Skeletal muscle tissue (tissue), 4 donors: Measurements from ENCODE around the gene CCDC184. TPM values are rescaled to one million over a fixed set of nuclear protein-coding genes. Genes with fewer than 3 reads are reported as not detected.

Source experiments
- H3K27ac ChIP-seq: one replicate; pipeline ENCODE4 v1.7.0; 2013; ENCODE audit warnings: mild to moderate bottlenecking, low read depth, low read length, inconsistent platforms
- H3K27me3 ChIP-seq, 3 donors: one replicate each; pipeline ENCODE4 v1.7.0; 2013; ENCODE audit warnings: low read length in 3 of 3; ENCODE audit not compliant: control insufficient read depth in 3 of 3, insufficient read depth in 3 of 3
- H3K36me3 ChIP-seq, 3 donors: one replicate each; pipeline ENCODE4 v1.7.0; 2013; ENCODE audit warnings: low read length in 3 of 3; ENCODE audit not compliant: control insufficient read depth in 3 of 3, insufficient read depth in 3 of 3
- H3K4me1 ChIP-seq, 3 donors: one replicate each; pipeline ENCODE4 v1.7.0; 2013; ENCODE audit warnings: low read length in 3 of 3, mild to moderate bottlenecking in 3 of 3; ENCODE audit not compliant: control insufficient read depth in 3 of 3, insufficient read depth in 3 of 3
- H3K4me3 ChIP-seq, 3 donors: one replicate each; pipeline ENCODE4 v1.7.0; 2013; ENCODE audit warnings: low read length in 3 of 3
- H3K9ac ChIP-seq, 3 donors: one replicate each; pipeline ENCODE4 v1.7.0; 2013; ENCODE audit warnings: low read length in 3 of 3, mild to moderate bottlenecking in 3 of 3, moderate library complexity in 2 of 3, low read depth in 1 of 3
- H3K9me3 ChIP-seq, 3 donors: one replicate each; pipeline ENCODE4 v1.7.0; 2013; ENCODE audit warnings: low read length in 3 of 3; ENCODE audit not compliant: control insufficient read depth in 3 of 3
- total RNA-seq: library from RNA; depleted of rRNA; stranded (reverse); fragments of >200 nt; gene quantifications from one replicate; pipeline ENCODE4 v1.2.3, GENCODE V29; 2014
- donor health status: Osteomylitis.

CCDC184 gene
- total RNA-seq, 1 donor from 2014 or later, result 0.52 TPM

DNA sequence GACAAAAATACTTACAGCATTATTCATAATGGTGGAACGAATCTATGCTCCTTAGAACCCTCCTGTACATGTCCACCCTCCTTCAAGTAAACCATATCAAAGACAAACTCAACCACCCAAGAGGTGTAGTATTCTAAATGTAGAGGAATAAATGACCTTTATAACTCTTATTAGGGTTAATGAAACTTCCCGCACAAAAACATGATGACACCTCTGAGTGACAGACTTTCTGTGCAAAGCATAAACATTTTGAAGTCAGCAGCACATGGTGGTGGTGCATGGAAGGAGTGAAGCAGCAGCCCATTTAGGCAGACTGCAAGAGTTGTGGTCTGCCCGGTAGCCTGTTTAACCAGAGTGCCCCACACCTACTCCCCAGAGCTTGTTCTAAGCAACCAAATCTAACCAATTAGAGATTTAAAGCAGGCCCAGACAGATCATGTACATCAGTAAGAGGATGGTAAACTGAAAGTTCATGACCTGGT, 25.5 kb upstream of the CCDC184 start:
- peaks cover 27 to 42% (median 30%) of the 10 kb centered on the region in 3 donors for H3K4me1 ChIP-seq
- H3K36me3 ChIP-seq, result peaks cover 0 to 5% (median 2%) of the 10 kb centered on the region in 3 donors
- H3K9me3 ChIP-seq, result no peaks in the 10 kb centered on the region
- H3K27ac ChIP-seq, result peak overlapping the region; percentile 98
- peak overlapping the region; percentile 90 to 98 (median 98) for H3K4me3 ChIP-seq
- H3K27me3 ChIP-seq, result no peaks in the 10 kb centered on the region
- H3K9ac ChIP-seq, result peak overlapping the region; percentile 57 to 99 (median 96)

DNA sequence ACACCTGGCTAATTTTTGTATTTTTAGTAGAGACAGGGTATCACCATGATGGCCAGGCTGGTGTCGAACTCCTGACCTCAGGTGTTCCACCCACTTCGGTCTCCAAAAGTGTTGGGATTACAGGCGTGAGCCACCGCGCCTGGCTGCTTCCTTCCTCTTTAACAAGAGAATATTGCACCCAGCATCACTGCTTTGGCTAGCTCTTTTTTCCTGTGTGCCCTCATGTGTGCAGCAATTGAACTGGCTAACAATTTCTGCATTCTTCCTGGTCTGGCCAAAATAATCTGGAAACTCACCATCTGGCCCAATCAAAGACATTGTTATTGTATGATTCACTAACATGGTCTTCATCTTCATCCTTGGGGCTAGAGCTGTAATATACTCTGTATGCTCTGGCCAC, 23.4 kb upstream of the CCDC184 start:
- peak overlapping the region; percentile 94 for H3K27ac ChIP-seq
- no peak overlapping the region for H3K9ac ChIP-seq
- peaks cover 26 to 45% (median 28%) of the 10 kb centered on the region in 3 donors for H3K4me1 ChIP-seq
- H3K36me3 ChIP-seq, result no peaks in the 10 kb centered on the region
- no peaks in the 10 kb centered on the region for H3K9me3 ChIP-seq
- no peaks in the 10 kb centered on the region for H3K27me3 ChIP-seq
- no peak overlapping the region for H3K4me3 ChIP-seq

DNA sequence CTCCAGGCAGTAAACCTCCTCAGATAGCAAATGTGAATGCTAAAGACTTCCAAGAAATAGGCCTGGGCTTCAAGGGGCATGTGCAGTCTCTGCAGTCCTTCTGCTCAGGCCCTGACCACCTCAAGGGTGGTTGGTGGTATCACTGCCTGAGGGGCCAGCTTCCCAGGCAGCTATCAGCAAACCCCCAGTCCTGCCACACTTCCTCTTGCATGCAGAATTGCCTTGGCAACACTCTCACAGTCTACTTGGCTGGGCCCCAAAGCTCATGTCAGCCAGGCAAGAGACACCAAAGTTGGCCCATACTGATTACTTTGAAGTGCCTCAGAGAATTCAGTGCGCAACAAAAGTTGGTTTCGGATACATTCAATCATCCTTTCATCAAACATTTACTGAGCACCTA, 22.6 kb upstream of the CCDC184 start:
- no peaks in the 10 kb centered on the region for H3K27me3 ChIP-seq
- H3K27ac ChIP-seq, result peak overlapping the region; percentile 94
- H3K4me1 ChIP-seq, result peaks cover 26 to 45% (median 28%) of the 10 kb centered on the region in 3 donors
- no peaks in the 10 kb centered on the region for H3K36me3 ChIP-seq
- H3K9me3 ChIP-seq, result no peaks in the 10 kb centered on the region
- H3K4me3 ChIP-seq, result no peak overlapping the region
- peak overlapping the region in 1 of 3 donors; percentile 51 for H3K9ac ChIP-seq

DNA sequence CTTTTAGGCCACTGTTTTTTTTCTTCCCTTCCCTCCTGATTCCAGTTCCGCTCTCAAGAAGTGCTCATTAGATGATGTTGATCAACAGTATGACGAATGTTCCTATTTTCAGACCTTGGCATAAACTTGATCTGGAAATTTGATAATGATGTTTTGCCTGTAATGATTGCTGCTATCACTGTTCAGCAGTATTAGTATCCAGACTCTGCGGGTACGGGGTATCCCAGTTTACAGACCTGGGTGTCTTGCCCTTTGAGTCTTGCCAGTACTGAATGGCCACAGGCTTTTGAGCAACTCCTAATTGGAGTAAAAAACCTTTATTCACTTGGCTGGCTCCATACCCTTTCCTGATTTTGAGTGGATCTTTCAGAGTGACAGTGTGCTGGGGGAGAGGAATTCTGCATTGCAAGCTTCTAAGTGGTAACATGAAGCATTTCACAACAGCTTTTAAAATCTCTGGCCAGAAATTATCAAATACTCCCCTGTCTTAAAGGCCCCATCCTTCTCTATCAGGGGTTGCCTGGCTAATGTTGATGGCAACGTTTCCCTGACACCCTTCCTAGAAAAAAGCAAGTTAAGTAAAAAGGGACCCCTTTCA, 20.2 kb upstream of the CCDC184 start:
- H3K27ac ChIP-seq, result peak overlapping the region; percentile 94
- H3K9me3 ChIP-seq, result no peaks in the 10 kb centered on the region
- no peaks in the 10 kb centered on the region for H3K36me3 ChIP-seq
- peak overlapping the region in 1 of 3 donors; percentile 44 for H3K4me3 ChIP-seq
- peak overlapping the region; percentile 58 to 63 (median 62) for H3K9ac ChIP-seq
- H3K27me3 ChIP-seq, result no peaks in the 10 kb centered on the region
- peaks cover 15 to 37% (median 21%) of the 10 kb centered on the region in 3 donors for H3K4me1 ChIP-seq

DNA sequence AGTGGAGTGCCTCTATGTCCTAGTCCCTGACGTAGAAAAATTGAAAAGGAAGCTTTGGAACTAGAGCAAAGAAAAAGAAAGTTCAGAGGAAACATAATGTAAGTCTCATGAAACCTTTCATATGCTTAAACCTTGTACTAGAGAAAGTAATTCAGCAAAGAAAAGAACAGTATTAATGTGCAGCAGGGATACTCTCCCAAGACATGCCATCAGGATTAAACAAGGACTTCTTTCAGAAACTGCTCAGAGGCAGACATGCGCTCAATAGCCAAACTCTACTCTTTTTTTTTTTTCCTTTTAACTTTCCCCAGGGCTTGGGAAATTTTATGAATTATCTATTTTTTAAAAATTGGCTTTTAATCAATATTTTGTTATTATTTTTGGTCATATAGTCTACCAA, 19.0 kb upstream of the CCDC184 start:
- Histone ChIP-seq H3K4me3 (no peak overlapping the region), H3K9ac (no peak overlapping the region)

DNA sequence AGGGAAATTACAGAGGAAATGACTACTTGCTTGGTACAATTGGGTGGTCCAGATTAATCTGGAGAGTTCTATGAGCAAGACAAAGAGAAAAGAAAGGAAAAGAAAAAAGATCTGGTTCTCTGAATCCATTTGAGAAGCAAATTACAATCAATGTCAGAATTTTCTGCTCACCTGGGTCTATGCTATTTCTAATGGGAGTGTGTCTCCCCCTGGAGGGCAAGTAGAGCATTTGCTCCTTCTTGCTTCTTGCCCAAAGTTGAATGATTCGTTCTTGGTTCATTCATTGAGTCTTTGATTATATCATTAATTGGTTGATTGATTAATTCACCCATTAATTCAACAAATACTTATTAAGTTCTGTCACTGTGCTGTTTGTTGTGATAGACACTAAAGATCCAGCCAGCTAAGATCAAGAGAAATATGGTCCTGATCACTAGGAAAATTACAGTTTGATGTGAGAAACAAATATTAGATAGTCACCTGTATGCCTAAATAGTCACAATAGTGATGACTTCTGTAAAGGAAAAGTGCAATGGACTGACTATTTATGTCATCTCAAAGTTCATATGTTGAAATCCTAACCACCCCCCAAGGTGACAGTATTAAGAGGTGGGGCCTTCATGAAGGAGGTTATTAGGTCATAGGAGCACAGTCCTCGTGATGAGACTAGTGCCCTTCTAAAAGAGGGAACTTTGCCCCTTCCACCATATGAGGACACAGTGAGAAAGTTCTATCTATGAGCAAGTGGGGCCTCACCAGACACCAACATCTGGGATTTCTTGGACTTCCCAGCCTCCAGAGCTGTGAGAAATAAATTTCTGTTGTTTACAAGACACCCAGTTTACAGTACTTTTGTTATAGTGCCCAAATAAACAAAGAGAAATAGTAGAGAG, 18.1 kb upstream of the CCDC184 start:
- Histone ChIP-seq H3K36me3 (no peaks in the 10 kb centered on the region), H3K9me3 (no peaks in the 10 kb centered on the region), H3K27ac (no peak overlapping the region), H3K4me3 (no peak overlapping the region), H3K27me3 (no peaks in the 10 kb centered on the region), H3K9ac (no peak overlapping the region), H3K4me1 (peaks cover 15 to 32% (median 18%) of the 10 kb centered on the region in 3 donors)

More for the DNA sequence above, 19.0 kb upstream of the CCDC184 start:
- Histone ChIP-seq H3K9me3 (no peaks in the 10 kb centered on the region), H3K27me3 (no peaks in the 10 kb centered on the region), H3K36me3 (no peaks in the 10 kb centered on the region), H3K27ac (peak overlapping the region; percentile 94), H3K4me1 (peaks cover 15 to 33% (median 21%) of the 10 kb centered on the region in 3 donors)

DNA sequence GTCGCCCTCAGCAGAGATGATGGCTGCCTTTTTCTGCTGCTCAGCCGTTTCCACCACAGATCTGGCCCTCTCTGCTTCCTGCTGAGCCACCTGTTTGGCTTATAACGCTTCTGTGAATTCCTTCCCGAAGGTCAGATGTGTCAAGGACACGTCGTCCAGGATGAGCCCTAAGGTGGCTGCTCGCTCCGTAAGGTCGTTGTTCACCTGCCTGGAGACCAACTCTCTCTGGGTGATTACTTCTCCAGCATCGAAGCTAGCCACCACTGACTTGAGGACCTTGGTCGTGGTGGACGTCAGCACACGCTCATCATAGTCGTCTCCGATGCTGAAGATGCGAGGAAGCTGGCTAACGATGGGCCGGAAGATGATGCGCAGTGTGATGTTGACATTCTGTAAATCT, 14.4 kb upstream of the CCDC184 start:
- Histone ChIP-seq H3K9me3 (no peaks in the 10 kb centered on the region), H3K9ac (no peak overlapping the region), H3K36me3 (no peaks in the 10 kb centered on the region), H3K27ac (no peak overlapping the region), H3K27me3 (no peaks in the 10 kb centered on the region), H3K4me3 (no peak overlapping the region), H3K4me1 (no peaks in the 10 kb centered on the region)

DNA sequence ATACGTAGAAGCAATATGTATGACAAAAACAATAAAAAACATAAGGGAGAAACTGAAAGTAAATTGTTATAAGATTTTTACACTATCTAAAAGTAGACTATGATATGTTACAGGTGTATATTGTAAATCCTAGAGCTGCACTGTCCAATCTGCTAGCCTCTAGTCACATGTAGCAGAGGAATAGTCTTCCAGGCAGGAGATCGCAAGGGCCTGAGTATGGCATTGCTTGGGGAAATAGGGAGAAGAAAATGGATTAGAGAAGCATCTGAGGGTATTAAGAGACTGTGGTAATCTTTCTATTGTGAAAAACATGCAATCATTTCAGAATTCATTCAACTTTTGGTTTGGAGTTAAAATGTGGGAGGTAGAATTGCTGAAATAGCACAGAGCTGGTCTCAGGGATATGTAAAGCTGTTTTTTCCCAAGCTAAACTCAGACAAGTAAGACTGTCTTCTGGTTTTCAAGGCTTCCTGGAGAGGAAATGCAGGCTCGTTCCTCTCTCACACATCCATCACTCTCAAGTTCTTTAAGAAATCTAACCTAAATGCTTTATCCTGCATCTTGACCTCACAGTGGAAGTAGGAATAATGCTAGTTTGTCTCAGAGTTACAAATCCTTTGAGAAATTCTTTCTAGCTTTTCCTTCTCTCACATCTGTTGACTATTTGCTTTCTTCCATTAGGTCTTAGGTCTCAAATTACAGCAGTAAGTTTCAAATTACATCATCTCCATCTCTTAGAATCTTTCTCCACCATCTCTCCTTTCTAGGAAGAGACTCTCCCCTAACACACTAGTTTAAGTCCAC, 7.6 kb upstream of the CCDC184 start:
- no peak overlapping the region for H3K9ac ChIP-seq
- peaks cover 5 to 14% (median 6%) of the 10 kb centered on the region in 3 donors for H3K27me3 ChIP-seq

DNA sequence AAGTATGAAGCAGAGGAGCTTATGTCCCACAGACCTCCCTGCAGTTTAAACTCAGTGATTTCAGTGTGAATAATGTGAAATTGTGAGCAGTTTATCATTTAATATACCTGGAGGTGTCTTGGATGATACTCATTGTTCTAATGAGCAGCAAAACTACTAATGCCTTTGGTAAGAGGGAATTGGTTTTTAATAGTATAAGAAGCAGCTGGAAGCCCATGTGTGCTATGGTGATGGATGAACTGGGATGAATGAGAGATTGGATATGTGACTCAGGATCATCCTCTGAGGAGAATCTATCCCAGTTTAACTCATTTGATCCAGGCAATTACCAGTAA, 7.1 kb upstream of the CCDC184 start:
- no peaks in the 10 kb centered on the region for H3K36me3 ChIP-seq
- H3K27ac ChIP-seq, result no peak overlapping the region
- peaks cover 11 to 19% (median 11%) of the 10 kb centered on the region in 3 donors for H3K27me3 ChIP-seq
- H3K9me3 ChIP-seq, result no peaks in the 10 kb centered on the region
- H3K4me1 ChIP-seq, result no peaks in the 10 kb centered on the region
- no peak overlapping the region for H3K4me3 ChIP-seq
- no peak overlapping the region for H3K9ac ChIP-seq

More for the DNA sequence above, 7.6 kb upstream of the CCDC184 start:
- Histone ChIP-seq H3K4me3 (no peak overlapping the region), H3K36me3 (no peaks in the 10 kb centered on the region), H3K4me1 (no peaks in the 10 kb centered on the region), H3K9me3 (no peaks in the 10 kb centered on the region), H3K27ac (no peak overlapping the region)
